ENCODE results near the gene DUSP6. TPM values are rescaled to one million over a fixed set of nuclear protein-coding genes. Genes with fewer than 3 reads are reported as not detected.

Gene DUSP6
- total and polyA plus RNA-seq, 12 donors: 9.4 to 43.4 (median 24.8) TPM

- Histone ChIP-seq H3K36me3 (no peaks in the 10 kb centered on the region), H3K27ac (no peak overlapping the region), H3K4me3 (no peak overlapping the region), H3K27me3 (no peaks in the 10 kb centered on the region), H3K9me3 (no peaks in the 10 kb centered on the region), H3K4me1 (peaks cover 0 to 40% (median 25%) of the 10 kb centered on the region in 9 donors)
- ATAC-seq (no peak), DNase-seq (no peak)
- 93 to 97% methylated on average over 3 of the region's 3 CpGs for WGBS, 2 donors
- intact Hi-C loops (cut with DNase I): no loop called here
- TF ChIP-seq CTCF (IDR thresholded peaks at IDR 0.05): no peak
Measured at GRCh38 chr12:89323568-89324218, 28.6 kb downstream of the DUSP6 start.

DNA sequence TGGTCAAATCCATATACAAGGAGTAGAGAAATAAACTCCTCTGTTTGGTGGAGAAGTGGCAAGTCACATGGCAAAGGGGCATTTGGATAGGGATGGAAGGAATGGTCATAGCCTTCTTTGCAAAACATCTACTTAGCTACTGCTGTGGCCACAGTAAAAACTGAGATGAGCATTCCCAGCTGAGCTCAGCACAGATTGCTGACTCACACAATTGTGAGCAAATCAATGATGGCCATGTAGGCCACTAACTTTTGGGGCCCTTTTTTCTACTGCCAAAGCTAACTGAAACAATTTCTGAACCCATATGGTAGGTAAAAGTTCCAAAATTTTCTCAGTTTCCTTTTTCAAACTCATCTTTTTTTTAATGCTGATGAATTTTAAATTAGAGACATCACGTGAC lies 31.6 kb downstream of the DUSP6 start:
- intact Hi-C loops (cut with DNase I): no loop called here
- no peak overlapping the region for H3K4me3 ChIP-seq

DNA sequence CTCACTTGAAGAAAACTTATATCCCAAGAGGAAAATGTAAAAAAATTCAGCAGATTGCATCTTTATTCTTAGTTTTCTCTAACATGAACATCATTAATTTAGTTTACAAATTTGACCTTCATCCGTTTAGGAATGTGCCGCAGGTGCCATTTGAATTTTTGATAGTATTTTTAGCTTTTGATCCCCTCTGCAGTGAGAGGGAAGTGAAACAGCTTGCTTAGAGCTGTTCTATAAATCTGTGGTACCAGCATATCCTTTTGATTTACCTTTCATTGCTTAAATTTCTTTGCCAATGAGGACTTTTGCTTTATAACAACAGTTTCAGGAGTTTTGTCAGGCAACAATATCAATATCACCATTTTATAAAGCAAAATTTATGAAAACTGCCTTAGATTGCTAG lies 32.7 kb downstream of the DUSP6 start:
- H3K36me3 ChIP-seq: no peaks in the 10 kb centered on the region
- H3K9me3 ChIP-seq: no peaks in the 10 kb centered on the region
- intact Hi-C loops (cut with DNase I): no loop called here
- no peak overlapping the region for H3K27ac ChIP-seq
- no peaks in the 10 kb centered on the region for H3K27me3 ChIP-seq
- DNase-seq: no peak
- H3K4me1 ChIP-seq: peaks cover 0 to 30% (median 18%) of the 10 kb centered on the region in 9 donors
- H3K4me3 ChIP-seq: no peak overlapping the region
- 75 to 86% methylated on average over 2 of the region's 2 CpGs for WGBS, 2 donors
- TF ChIP-seq CTCF (IDR thresholded peaks at IDR 0.05): no peak
- no peak for ATAC-seq

More for the DNA sequence above, 31.6 kb downstream of the DUSP6 start:
- WGBS, 2 donors: 96 to 97% methylated on average over 1 of the region's 1 CpG
- Histone ChIP-seq H3K27ac (no peak overlapping the region), H3K36me3 (no peaks in the 10 kb centered on the region), H3K9me3 (no peaks in the 10 kb centered on the region), H3K27me3 (no peaks in the 10 kb centered on the region), H3K4me1 (peaks cover 0 to 28% (median 18%) of the 10 kb centered on the region in 9 donors)
- DNase-seq (no peak), ATAC-seq (no peak)
- TF ChIP-seq CTCF (IDR thresholded peaks at IDR 0.05): no peak

- TF ChIP-seq CTCF (IDR thresholded peaks at IDR 0.05): no peak
- no peak for DNase-seq
- Histone ChIP-seq H3K4me3 (no peak overlapping the region), H3K27ac (no peak overlapping the region), H3K27me3 (no peaks in the 10 kb centered on the region), H3K4me1 (peaks cover 0 to 30% (median 18%) of the 10 kb centered on the region in 9 donors), H3K9me3 (no peaks in the 10 kb centered on the region), H3K36me3 (no peaks in the 10 kb centered on the region)
- peak in 5 of 8 donors; percentile 25 to 85 (median 46) for ATAC-seq
- WGBS, 2 donors: 38 to 44% methylated on average over 4 of the region's 4 CpGs
- intact Hi-C loops (cut with DNase I): no loop called here
Measured at GRCh38 chr12:89319122-89319521, 33.2 kb downstream of the DUSP6 start.

All from heart right ventricle (tissue), 16 donors.